Osteocyte (in vitro differentiated cells): ENCODE measurements around the gene ALDH4A1. TPM values are rescaled to one million over a fixed set of nuclear protein-coding genes. Genes with fewer than 3 reads are reported as not detected.

Source experiments
- DNase-seq: peaks from one replicate; pipeline ENCODE4 v3.0.0; 2021; ENCODE audit warnings: mixed read lengths; ENCODE audit not compliant: unreplicated experiment; ENCODE audit errors: extremely low spot score
- H3K27ac Mint-ChIP-seq: one replicate; pipeline ENCODE4 v1.8.0; 2021; ENCODE audit warnings: mild to moderate bottlenecking, mixed read lengths; ENCODE audit not compliant: unreplicated experiment
- H3K27me3 Mint-ChIP-seq: one replicate; pipeline ENCODE4 v1.8.0; 2021; ENCODE audit warnings: mixed read lengths; ENCODE audit not compliant: unreplicated experiment
- H3K36me3 Mint-ChIP-seq: one replicate; pipeline ENCODE4 v1.8.0; 2021; ENCODE audit warnings: mixed read lengths; ENCODE audit not compliant: unreplicated experiment
- H3K4me1 Mint-ChIP-seq: one replicate; pipeline ENCODE4 v1.8.0; 2021; ENCODE audit warnings: mixed read lengths; ENCODE audit not compliant: unreplicated experiment
- H3K4me3 Mint-ChIP-seq: one replicate; pipeline ENCODE4 v1.8.0; 2021; ENCODE audit warnings: mild to moderate bottlenecking, moderate library complexity, mixed read lengths; ENCODE audit not compliant: unreplicated experiment
- H3K9me3 Mint-ChIP-seq: one replicate; pipeline ENCODE4 v1.8.0; 2021; ENCODE audit warnings: mixed read lengths; ENCODE audit not compliant: unreplicated experiment
- CTCF ChIP-seq: fragments of 200-600 bp; sonication (generic); IDR thresholded peaks from 2 replicates; pipeline ENCODE4 v1.5.0; 2021; ENCODE audit warnings: antibody characterized with exemption, mild to moderate bottlenecking, moderate library complexity
- total RNA-seq: library from RNA; stranded (reverse); gene quantifications from 2 replicates; pipeline ENCODE4 v1.2.1, GENCODE V29; 2021

ALDH4A1 gene
- total RNA-seq, 1 donor from 2014 or later, result 13.8 TPM

DNA sequence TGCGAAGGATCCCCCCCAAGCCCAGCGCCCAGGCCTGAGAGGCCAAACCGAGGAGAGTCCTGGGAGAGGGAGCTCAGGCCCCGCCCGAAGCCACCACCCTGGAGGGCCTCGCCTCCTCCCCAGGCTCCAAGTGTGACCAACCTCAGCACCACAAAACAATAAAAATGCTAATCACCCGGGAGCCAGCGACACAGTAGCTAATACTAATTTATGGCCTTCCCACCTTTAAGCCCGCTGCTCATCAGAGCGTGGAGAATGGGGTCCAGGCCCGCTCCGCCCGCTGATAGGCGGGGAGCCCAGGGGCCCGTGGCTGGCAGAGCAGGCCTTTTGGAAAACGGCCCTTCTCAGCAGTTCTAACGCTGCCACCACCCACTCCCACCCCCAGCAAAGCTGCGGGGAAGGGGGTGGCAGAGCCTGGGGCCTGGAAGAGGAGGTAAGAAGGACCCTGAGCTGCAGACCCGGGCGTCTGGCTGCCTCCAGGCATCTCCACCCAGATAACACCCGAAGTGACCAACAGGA lies 22.5 kb downstream of the ALDH4A1 start:
- H3K36me3 Mint-ChIP-seq, result peaks cover 11% of the 10 kb centered on the region
- no peak overlapping the region for H3K4me3 Mint-ChIP-seq

GRCh38 chr1:18879215-18879790 lies 23.1 kb downstream of the ALDH4A1 start:
- no peak for DNase-seq
- Mint-ChIP-seq H3K27ac (no peak overlapping the region), H3K4me1 (no peaks in the 10 kb centered on the region), H3K9me3 (no peaks in the 10 kb centered on the region), H3K27me3 (no peaks in the 10 kb centered on the region), H3K4me3 (no peak overlapping the region), H3K36me3 (peaks cover 11% of the 10 kb centered on the region)
- TF ChIP-seq CTCF, result no peak

More for the DNA sequence above, 22.5 kb downstream of the ALDH4A1 start:
- Mint-ChIP-seq H3K9me3 (no peaks in the 10 kb centered on the region), H3K27ac (no peak overlapping the region), H3K27me3 (no peaks in the 10 kb centered on the region), H3K4me1 (no peaks in the 10 kb centered on the region)
- no peak for DNase-seq
- TF ChIP-seq CTCF, result no peak

DNA sequence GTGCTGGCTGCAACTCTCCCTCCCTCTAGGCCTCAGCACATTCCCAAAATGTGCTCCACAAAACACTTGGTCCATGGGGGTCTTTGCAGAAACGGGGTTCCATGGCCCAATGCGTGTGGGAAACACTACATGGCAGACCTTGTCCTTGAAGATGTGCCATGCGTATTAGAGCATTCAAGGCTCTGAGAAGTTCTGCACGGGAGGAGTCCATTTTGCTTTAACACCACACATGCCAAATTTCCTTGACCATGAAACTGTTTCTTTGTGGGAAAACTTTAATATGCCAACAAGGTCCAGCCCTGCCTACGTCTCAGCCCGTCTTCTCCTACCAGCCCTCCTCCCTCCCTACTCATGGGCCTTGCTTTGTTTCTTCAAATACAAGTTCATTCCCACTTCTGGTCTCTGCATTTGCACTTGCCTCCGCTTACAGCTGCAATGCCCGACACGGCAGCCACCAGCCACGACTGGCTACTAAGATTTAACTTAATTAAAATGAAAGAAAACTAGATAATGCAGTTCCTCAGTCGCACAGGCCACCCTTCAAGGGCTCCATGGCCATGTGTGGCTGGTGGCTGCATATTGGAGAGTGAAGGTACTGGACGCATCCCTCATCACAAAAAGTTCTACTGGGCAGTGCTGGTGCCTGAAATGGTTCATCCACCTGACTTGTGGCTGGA lies 23.7 kb downstream of the ALDH4A1 start:
- Mint-ChIP-seq H3K27me3 (no peaks in the 10 kb centered on the region), H3K27ac (no peak overlapping the region), H3K9me3 (no peaks in the 10 kb centered on the region), H3K4me3 (no peak overlapping the region), H3K4me1 (no peaks in the 10 kb centered on the region), H3K36me3 (peaks cover 11% of the 10 kb centered on the region)
- no peak for DNase-seq
- TF ChIP-seq CTCF, result no peak

- Mint-ChIP-seq H3K4me3 (no peak overlapping the region), H3K27ac (no peak overlapping the region), H3K27me3 (no peaks in the 10 kb centered on the region), H3K36me3 (peaks cover 5% of the 10 kb centered on the region), H3K4me1 (no peaks in the 10 kb centered on the region), H3K9me3 (no peaks in the 10 kb centered on the region)
- no peak for TF ChIP-seq CTCF
- no peak for DNase-seq
Measured at GRCh38 chr1:18877282-18877681, 25.1 kb downstream of the ALDH4A1 start.

- DNase-seq, result no peak
- Mint-ChIP-seq H3K27me3 (no peaks in the 10 kb centered on the region), H3K27ac (no peak overlapping the region), H3K4me1 (no peaks in the 10 kb centered on the region), H3K9me3 (no peaks in the 10 kb centered on the region), H3K4me3 (no peak overlapping the region), H3K36me3 (peaks cover 2% of the 10 kb centered on the region)
- no peak for TF ChIP-seq CTCF
Measured at GRCh38 chr1:18876210-18876609, 26.1 kb downstream of the ALDH4A1 start.
